CD8-positive, alpha-beta memory T cell (primary cell): Measurements from ENCODE around the gene EDDM13. TPM values are rescaled to one million over a fixed set of nuclear protein-coding genes. Genes with fewer than 3 reads are reported as not detected.
"Not testable (repeated sequence)": the region's sequence is repeated elsewhere in the genome, so short reads cannot be mapped to it uniquely, and the experiment has no call there.

Experiments
- CTCF ChIA-PET: fragments of 350-600 bp; sonication (Branson Sonifier 250); formaldehyde crosslinking; loops from one replicate; lab custom pipeline; 2021; ENCODE audit warnings: antibody characterized with exemption; lab: Charles Lee
- POLR2A ChIA-PET: fragments of 350-600 bp; sonication (Branson Sonifier 250); formaldehyde crosslinking; loops from one replicate; lab custom pipeline; 2021; ENCODE audit warnings: antibody characterized with exemption; lab: Charles Lee
- DNase-seq, 5 donors: peaks; one replicate each; pipeline versions ENCODE4 v3.0.0 to v3.0.0-alpha.2; 2020 to 2022; ENCODE audit warnings: mixed read lengths in 1 of 5
- H3K27ac ChIP-seq: one replicate; pipeline ENCODE4 v1.7.0; 2013; ENCODE audit warnings: low read depth, mild to moderate bottlenecking, low read length, moderate library complexity
- H3K27me3 ChIP-seq: 2 replicates; pipeline ENCODE4 v1.7.0; 2013; ENCODE audit warnings: low read length, mild to moderate bottlenecking; ENCODE audit not compliant: insufficient read depth, poor library complexity, severe bottlenecking
- H3K36me3 ChIP-seq: 2 replicates; pipeline ENCODE4 v1.7.0; 2013; ENCODE audit warnings: mild to moderate bottlenecking, low read length, moderate library complexity; ENCODE audit not compliant: insufficient read depth
- H3K4me1 ChIP-seq: 2 replicates; pipeline ENCODE4 v1.7.0; 2013; ENCODE audit warnings: mild to moderate bottlenecking, low read length, moderate library complexity; ENCODE audit not compliant: insufficient read depth
- H3K4me3 ChIP-seq: 2 replicates; pipeline ENCODE4 v1.7.0; 2013; ENCODE audit warnings: mild to moderate bottlenecking, low read length
- H3K9me3 ChIP-seq: 2 replicates; pipeline ENCODE4 v1.7.0; 2013; ENCODE audit warnings: mild to moderate bottlenecking, low read length
- H3K27ac Mint-ChIP-seq, 8 donors: one replicate each; pipeline ENCODE4 v1.8.0; 2020 to 2021; ENCODE audit warnings: mixed read lengths in 8 of 8, mild to moderate bottlenecking in 6 of 8, inconsistent platforms in 3 of 8, moderate library complexity in 3 of 8
- H3K27me3 Mint-ChIP-seq, 2 donors: one replicate each; pipeline ENCODE4 v1.8.0; 2020 to 2021; ENCODE audit warnings: mixed read lengths in 2 of 2, mild to moderate bottlenecking in 1 of 2, moderate library complexity in 1 of 2
- H3K36me3 Mint-ChIP-seq, 3 donors: one replicate each; pipeline ENCODE4 v1.8.0; 2020 to 2021; ENCODE audit warnings: mixed read lengths in 3 of 3, inconsistent platforms in 1 of 3, mild to moderate bottlenecking in 1 of 3
- H3K4me1 Mint-ChIP-seq, 3 donors: one replicate each; pipeline ENCODE4 v1.8.0; 2020 to 2021; ENCODE audit warnings: mixed read lengths in 3 of 3, inconsistent platforms in 1 of 3, mild to moderate bottlenecking in 1 of 3
- H3K4me3 Mint-ChIP-seq, 7 donors: one replicate each; pipeline ENCODE4 v1.8.0; 2020 to 2021; ENCODE audit warnings: mixed read lengths in 7 of 7, mild to moderate bottlenecking in 6 of 7, moderate library complexity in 4 of 7, inconsistent platforms in 2 of 7
- H3K9me3 Mint-ChIP-seq, 5 donors: one replicate each; pipeline ENCODE4 v1.8.0; 2020 to 2022; ENCODE audit warnings: mixed read lengths in 5 of 5, mild to moderate bottlenecking in 3 of 5, moderate library complexity in 2 of 5, inconsistent platforms in 1 of 5
- polyA plus RNA-seq: library from polyadenylated mRNA; unstranded; fragments of 300-500 nt; fragmentation: Illumina TruSeq; gene quantifications from one replicate; pipeline ENCODE4 v1.2.3, GENCODE V29; 2021
- total RNA-seq, 2 experiments: library from RNA; stranded (reverse); gene quantifications; one replicate each; pipeline ENCODE4 v1.2.3, GENCODE V29; 2021

Gene EDDM13
- total and polyA plus RNA-seq, 3 experiments from 2014 or later, result 0.59 to 1.8 (median 0.64) TPM

DNA sequence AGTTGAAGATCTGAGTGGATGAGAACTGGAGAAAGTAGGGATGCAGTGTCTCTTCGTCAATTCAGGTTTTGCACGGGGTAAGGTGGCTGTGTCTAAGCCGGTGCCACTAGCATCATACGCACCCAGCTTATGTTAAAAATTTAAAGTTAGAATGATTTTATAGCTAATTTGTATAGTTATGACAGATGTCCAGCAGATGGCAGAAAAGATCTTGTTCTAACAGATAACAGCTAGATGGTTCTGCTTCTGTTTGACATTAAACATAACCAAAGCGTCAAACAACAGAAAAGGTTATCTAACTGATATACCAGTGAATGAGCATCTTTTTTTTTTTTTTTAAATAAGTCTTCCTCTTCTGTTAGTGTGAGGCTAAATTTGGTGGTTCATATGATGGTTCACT is 18.8 kb upstream of the EDDM13 start:
- Histone ChIP-seq H3K4me3 (no peak overlapping the region), H3K27me3 (no peaks in the 10 kb centered on the region), H3K4me1 (no peaks in the 10 kb centered on the region), H3K9me3 (no peaks in the 10 kb centered on the region), H3K27ac (no peak overlapping the region), H3K36me3 (no peaks in the 10 kb centered on the region)
- DNase-seq, result peak in 2 of 5 donors; percentile 9 to 20
- Mint-ChIP-seq H3K4me3 (no peak overlapping the region), H3K27me3 (peaks cover 0 to 9% of the 10 kb centered on the region in 2 donors), H3K36me3 (no peaks in the 10 kb centered on the region), H3K27ac (no peak overlapping the region), H3K9me3 (no peaks in the 10 kb centered on the region), H3K4me1 (peaks cover 0 to 4% (median 0%) of the 10 kb centered on the region in 3 donors)
- CTCF ChIA-PET, result interaction anchor here (0.6 to 3.6 kb wide), 9 partner anchors 8 to 845 kb away, joined by 3 to 27 read pairs (median 4); no protein-coding TSS in a partner anchor
- POLR2A ChIA-PET, result no interaction called here

DNA sequence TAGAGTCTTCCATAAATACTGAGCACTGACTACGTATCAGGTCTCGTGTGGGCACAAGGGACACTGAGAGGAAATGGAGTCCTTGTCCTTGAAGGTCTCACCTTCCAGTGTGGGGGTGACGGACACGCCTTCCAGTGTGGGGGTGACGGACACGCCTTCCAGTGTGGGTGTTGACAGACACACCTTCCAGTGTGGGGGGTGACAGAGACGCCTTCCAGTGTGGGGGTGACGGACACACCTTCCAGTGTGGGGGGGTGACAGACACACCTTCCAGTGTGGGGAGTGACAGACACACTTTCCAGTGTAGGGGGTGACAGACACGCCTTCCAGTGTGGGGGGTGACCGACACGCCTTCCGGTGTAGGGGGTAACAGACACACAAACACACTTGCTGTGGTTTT is 14.3 kb upstream of the EDDM13 start:
- H3K4me1 Mint-ChIP-seq, result no peaks in the 10 kb centered on the region
- H3K27me3 Mint-ChIP-seq, result peaks cover 0 to 9% of the 10 kb centered on the region in 2 donors
- no peak overlapping the region for H3K27ac Mint-ChIP-seq
- ChIA-PET CTCF (no interaction called here), POLR2A (no interaction called here)
- no peak for DNase-seq
- no peaks in the 10 kb centered on the region for H3K9me3 Mint-ChIP-seq
- H3K27me3 ChIP-seq, result no peaks in the 10 kb centered on the region
- H3K9me3 ChIP-seq, result no peaks in the 10 kb centered on the region
- H3K27ac ChIP-seq, result no peak overlapping the region
- no peak overlapping the region for H3K4me3 Mint-ChIP-seq
- H3K36me3 ChIP-seq, result no peaks in the 10 kb centered on the region
- no peak overlapping the region for H3K4me3 ChIP-seq
- peaks cover 0 to 5% (median 2%) of the 10 kb centered on the region in 3 donors for H3K36me3 Mint-ChIP-seq
- no peaks in the 10 kb centered on the region for H3K4me1 ChIP-seq

DNA sequence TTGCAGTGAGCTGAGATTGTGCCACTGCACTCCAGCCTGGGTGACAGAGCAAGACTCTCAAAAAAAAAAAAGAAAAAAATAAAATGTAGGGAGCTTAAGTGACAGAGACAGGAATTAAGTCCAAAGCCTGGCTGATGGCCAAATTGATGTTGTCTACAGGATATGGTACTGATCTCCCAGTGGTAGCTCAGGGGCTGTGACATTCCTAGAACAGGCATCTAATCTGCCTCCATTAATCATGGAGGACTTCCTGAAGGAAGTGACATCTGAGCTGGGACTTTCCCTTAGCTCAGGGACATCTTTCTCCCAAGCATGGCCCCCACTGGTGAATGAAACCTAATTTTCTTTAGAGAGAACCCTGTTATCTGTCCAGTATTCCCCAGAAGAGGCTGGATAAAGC is 11.4 kb upstream of the EDDM13 start:
- Histone ChIP-seq H3K27ac (no peak overlapping the region), H3K4me1 (no peaks in the 10 kb centered on the region), H3K4me3 (no peak overlapping the region), H3K36me3 (no peaks in the 10 kb centered on the region), H3K9me3 (no peaks in the 10 kb centered on the region), H3K27me3 (no peaks in the 10 kb centered on the region)
- Mint-ChIP-seq H3K4me1 (no peaks in the 10 kb centered on the region), H3K4me3 (no peak overlapping the region), H3K27ac (no peak overlapping the region), H3K36me3 (peaks cover 0 to 7% (median 3%) of the 10 kb centered on the region in 3 donors), H3K9me3 (no peaks in the 10 kb centered on the region), H3K27me3 (peaks cover 2 to 9% of the 10 kb centered on the region in 2 donors)
- POLR2A ChIA-PET, result interaction anchor here (0.7 kb wide), 1 partner anchor 1174 kb away, joined by 3 read pairs; no protein-coding TSS in a partner anchor
- CTCF ChIA-PET, result interaction anchor here (0.7 to 1.3 kb wide), 2 partner anchors 8 to 184 kb away, joined by 3 to 5 read pairs; no protein-coding TSS in a partner anchor
- no peak for DNase-seq

DNA sequence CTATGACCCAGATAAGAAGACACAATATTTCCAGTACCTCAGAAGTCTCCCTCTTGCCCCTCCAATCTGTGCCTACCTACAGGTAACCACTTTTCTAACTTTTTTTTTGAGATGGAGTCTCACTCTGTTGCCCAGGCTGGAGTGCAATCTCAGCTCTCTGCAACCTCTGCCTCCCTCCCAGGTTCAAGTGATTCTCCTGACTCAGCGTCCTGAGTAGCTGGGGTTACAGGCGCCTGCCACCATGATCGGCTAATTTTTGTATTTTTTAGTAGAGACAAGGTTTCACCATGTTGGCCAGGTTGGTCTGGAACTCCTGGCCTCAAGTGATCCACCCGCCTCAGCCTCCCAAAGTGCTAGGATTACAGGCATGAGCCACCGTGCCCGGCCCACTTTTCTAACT is 10.6 kb upstream of the EDDM13 start:
- H3K36me3 ChIP-seq, H3K9me3 Mint-ChIP-seq, H3K27ac Mint-ChIP-seq, H3K27me3 ChIP-seq, H3K4me3 ChIP-seq, H3K9me3 ChIP-seq, POLR2A ChIA-PET, H3K27me3 Mint-ChIP-seq, H3K4me1 Mint-ChIP-seq, H3K36me3 Mint-ChIP-seq, H3K4me1 ChIP-seq, H3K4me3 Mint-ChIP-seq, DNase-seq, H3K27ac ChIP-seq: not testable (repeated sequence)
- CTCF ChIA-PET, result interaction anchor here (1.3 kb wide), 1 partner anchor 9 kb away, joined by 5 read pairs; no protein-coding TSS in a partner anchor

DNA sequence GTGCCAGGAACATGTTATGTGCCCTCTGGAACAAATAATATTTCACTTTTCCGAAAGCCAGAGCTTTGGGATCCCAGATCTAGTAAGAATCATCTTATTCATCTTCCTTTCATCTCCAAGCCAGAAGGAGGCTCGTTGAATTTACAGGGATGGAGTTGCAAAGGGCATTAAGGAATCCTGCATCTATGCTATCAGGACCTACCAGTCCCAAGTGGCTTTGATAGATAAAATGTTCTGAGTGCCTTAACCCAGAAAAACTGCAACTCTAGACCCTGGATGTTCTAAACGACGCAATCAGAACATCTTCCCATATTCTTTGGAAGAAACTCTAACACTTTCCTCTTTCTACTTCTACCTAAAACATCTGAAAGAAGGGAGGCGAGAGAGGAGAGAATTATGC is 9.2 kb upstream of the EDDM13 start:
- H3K27me3 Mint-ChIP-seq, result peaks cover 2 to 3% of the 10 kb centered on the region in 2 donors
- Histone ChIP-seq H3K4me3 (no peak overlapping the region), H3K27me3 (no peaks in the 10 kb centered on the region), H3K27ac (no peak overlapping the region), H3K4me1 (no peaks in the 10 kb centered on the region), H3K9me3 (no peaks in the 10 kb centered on the region), H3K36me3 (no peaks in the 10 kb centered on the region)
- no peak overlapping the region for H3K27ac Mint-ChIP-seq
- H3K4me3 Mint-ChIP-seq, result no peak overlapping the region
- no peaks in the 10 kb centered on the region for H3K9me3 Mint-ChIP-seq
- DNase-seq, result no peak
- ChIA-PET CTCF (no interaction called here), POLR2A (no interaction called here)
- no peaks in the 10 kb centered on the region for H3K4me1 Mint-ChIP-seq
- peaks cover 0 to 7% (median 3%) of the 10 kb centered on the region in 3 donors for H3K36me3 Mint-ChIP-seq

DNA sequence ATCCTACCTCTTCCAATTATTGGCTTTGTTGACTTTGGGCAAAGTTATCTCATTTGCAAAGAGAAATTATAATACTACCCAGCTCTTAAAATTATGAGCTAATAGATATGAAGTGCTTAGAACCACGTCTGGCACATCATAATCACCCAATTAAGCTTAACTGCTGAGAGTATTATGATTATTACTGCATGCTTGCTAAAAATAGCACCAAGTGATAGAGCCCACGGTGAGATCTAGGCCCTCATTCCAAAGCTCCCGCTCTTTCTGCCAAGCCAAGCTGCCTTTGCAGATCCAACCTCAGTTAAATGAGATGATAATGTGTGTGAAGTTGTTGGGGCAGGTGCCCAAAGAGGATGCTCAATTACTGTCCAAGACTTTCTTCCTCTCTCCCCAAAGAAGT is 6.5 kb upstream of the EDDM13 start:
- Mint-ChIP-seq H3K4me3 (no peak overlapping the region), H3K27ac (no peak overlapping the region), H3K27me3 (peaks cover 0 to 2% of the 10 kb centered on the region in 2 donors), H3K36me3 (peaks cover 4 to 11% (median 5%) of the 10 kb centered on the region in 3 donors), H3K4me1 (no peaks in the 10 kb centered on the region), H3K9me3 (no peaks in the 10 kb centered on the region)
- no peak for DNase-seq
- Histone ChIP-seq H3K9me3 (no peaks in the 10 kb centered on the region), H3K27me3 (no peaks in the 10 kb centered on the region), H3K4me1 (no peaks in the 10 kb centered on the region), H3K27ac (no peak overlapping the region), H3K4me3 (no peak overlapping the region), H3K36me3 (no peaks in the 10 kb centered on the region)
- CTCF ChIA-PET, result interaction anchor here (0.9 kb wide), 1 partner anchor 8 kb away, joined by 3 read pairs; no protein-coding TSS in a partner anchor
- POLR2A ChIA-PET, result no interaction called here

DNA sequence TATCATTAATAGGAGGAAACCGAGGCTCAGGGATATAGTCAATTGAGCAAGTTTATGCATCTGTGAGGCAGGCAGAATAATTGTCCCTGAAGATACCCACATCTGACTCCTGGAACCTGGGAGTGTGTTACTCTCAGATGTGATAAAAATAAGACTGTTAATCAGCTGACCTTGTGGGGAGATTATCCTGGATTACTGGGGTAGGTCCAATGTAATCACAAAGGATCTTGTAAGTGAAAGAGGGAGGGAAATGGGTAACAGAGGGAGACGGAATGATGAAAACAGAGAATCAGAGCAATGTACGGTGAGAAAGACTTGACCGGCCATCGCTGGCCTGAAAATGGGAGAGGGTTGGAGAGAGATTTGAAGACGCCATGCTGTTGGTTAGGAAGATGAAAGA is 3.2 kb upstream of the EDDM13 start:
- peaks cover 0 to 2% of the 10 kb centered on the region in 2 donors for H3K27me3 Mint-ChIP-seq
- Histone ChIP-seq H3K9me3 (no peaks in the 10 kb centered on the region), H3K27ac (no peak overlapping the region), H3K4me3 (no peak overlapping the region), H3K4me1 (no peaks in the 10 kb centered on the region), H3K36me3 (no peaks in the 10 kb centered on the region), H3K27me3 (no peaks in the 10 kb centered on the region)
- peaks cover 4 to 8% (median 4%) of the 10 kb centered on the region in 3 donors for H3K36me3 Mint-ChIP-seq
- H3K27ac Mint-ChIP-seq, result no peak overlapping the region
- DNase-seq, result no peak
- POLR2A ChIA-PET, result no interaction called here
- CTCF ChIA-PET, result no interaction called here
- H3K4me3 Mint-ChIP-seq, result no peak overlapping the region
- no peaks in the 10 kb centered on the region for H3K4me1 Mint-ChIP-seq
- no peaks in the 10 kb centered on the region for H3K9me3 Mint-ChIP-seq

DNA sequence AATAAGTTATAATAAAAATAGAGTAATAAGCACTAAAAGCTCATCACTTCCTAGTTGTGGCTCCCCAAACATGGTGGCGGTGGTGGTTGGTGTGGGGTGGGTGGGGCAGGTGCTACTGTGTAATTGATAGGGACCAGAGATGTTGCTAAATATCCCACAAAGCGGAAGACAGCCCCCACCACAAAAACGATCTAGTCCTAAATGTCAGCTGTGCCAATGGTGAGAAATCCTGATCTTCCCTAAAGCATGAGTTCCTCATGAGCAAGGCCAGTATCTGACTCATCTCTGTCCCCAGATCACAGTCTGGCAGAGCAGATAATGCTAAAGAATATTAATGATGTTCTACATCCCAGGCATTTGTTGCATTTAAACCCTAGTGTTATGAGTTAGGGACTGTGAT is 1.9 kb upstream of the EDDM13 start:
- Histone ChIP-seq H3K36me3 (no peaks in the 10 kb centered on the region), H3K27me3 (no peaks in the 10 kb centered on the region), H3K27ac (no peak overlapping the region), H3K4me1 (no peaks in the 10 kb centered on the region), H3K4me3 (no peak overlapping the region), H3K9me3 (no peaks in the 10 kb centered on the region)
- Mint-ChIP-seq H3K4me1 (no peaks in the 10 kb centered on the region), H3K27me3 (no peaks in the 10 kb centered on the region), H3K27ac (no peak overlapping the region), H3K36me3 (peaks cover 4 to 8% (median 4%) of the 10 kb centered on the region in 3 donors), H3K4me3 (no peak overlapping the region), H3K9me3 (no peaks in the 10 kb centered on the region)
- CTCF ChIA-PET, result no interaction called here
- POLR2A ChIA-PET, result no interaction called here
- DNase-seq, result no peak
